ENCODE measurements around the gene PADI2.
"Not testable (repeated sequence)": the region's sequence is repeated elsewhere in the genome, so short reads cannot be mapped to it uniquely, and the experiment has no call there.

Gene PADI2

DNA sequence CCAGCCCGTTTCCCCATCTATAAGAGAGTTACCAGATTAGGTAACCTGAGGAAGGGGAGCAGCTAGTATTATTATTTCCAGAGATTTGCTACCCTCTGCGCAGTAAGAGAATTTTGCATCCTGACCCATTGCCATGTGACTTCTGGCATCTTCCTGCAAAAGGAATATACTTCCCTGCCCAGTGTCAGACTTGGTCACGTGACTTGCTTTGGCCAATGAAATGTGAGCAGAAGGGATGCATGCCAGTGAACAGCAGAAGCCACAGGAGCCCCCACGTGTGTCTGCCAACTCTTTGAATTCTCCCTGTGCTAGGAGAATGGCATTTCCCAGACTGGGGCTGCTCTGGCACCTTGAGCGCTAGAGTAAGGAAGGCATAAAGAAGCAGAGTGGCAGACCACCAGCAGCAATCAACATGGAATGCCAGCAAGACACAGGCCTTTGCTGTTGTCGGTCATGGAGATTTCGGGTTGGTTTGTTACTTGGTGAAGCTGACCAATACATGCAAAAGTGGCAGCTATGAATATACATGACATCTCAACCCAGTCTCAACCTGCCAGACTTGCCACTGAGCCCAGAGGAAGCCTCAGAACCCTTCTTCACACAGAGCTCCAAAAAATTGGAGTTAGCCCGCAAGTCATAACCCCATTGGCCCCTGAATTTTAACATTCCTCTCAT is 39.0 kb downstream of the PADI2 start:
- DNase-seq: no peak

DNA sequence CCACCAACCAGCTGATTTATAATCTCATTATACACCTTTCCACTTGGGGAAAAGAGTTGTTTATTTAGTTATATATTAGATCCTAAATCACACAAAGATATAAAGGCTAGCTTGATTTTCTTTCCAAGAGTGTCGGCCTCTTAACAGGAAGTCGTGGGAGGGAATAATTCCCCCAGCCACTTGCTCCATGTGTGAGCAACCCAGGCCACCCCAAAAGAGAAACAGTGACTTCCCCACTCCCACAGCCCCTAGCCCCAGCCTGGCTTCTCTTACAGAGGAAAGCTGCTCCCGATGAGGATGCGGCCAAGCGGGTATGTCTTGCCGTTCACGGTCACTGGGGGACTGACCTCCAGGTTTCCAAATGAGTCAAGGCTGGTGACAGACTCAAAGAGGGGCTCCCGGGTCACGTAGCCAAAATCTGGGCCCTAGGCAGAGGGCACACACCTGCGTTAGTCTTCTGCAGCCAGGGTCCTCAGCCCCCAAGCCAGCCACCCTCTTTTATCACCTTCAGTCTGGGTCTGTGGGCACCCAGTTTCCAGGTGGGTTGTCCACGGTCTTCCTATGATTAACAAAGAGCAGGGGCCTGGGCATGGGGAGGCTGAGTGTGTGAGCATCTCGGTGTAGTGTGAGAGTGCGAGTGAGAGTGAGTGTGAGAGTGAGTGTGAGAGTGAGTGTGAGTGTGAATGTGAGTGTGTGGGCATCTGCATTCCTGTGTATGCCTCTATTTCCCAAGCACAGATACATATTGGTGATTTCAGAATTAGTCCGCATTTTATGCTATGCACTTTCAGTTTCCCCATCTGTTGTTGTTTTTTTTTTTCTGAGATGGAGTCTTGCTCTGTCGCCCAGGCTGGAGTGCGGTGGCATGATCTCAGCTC is 40.0 kb downstream of the PADI2 start:
- DNase-seq: no peak

DNA sequence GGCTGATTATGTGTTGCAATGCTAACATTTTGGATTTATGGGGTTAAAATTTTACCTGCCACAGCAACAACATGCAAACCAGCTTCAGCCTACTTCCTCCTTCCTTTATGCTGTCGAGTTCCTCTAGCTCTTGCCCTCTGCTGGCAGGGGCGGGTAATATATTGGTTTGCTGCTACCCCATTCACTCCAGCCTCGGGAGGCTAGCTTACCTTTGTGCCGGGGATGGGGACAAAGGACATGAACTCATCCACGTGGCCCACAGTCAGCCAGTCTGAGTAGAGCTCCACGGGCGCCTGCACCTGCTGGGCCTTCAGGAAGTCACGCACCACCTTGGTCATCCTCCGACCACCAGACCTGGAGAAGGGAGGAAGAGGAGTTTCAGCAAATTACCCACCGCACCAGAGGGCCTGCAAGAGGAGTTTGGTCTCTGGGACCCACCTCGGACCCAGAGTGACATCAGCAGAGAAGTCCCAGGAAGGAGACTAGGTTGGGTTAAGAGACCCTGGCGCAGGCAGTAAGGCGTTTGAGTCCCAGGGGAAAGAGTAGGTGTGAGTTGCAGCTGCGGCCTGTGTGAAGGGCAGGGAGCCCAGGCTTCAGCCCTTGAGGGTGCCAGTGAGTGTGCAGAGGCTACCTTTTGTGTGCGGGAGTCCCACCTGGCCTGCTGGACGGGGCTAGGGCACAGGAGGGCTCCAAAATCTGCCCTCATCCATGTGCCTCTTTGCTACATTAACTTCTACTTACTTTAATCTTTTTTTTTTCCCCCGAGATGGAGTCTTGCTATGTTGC is 43.6 kb downstream of the PADI2 start:
- DNase-seq: no peak

DNA sequence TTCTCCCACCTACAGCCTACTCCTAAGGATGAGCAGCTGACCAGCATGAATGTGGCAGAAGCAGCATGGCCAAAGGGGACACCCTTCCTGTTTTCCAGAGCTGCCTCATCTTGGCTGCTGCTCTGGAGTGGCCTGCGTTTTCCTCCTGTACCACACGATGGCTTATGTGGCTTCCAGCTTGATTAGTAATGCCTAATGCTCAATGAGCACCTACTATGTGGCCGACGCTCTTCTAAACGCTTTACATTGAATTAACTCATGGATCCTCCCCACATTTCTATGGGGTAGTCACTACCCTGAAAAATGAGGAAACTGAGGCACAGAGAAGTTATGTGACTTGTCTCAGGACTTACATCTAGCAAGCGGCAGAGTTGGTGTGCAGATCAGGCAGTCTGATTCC is 47.5 kb downstream of the PADI2 start:
- DNase-seq: no peak

DNA sequence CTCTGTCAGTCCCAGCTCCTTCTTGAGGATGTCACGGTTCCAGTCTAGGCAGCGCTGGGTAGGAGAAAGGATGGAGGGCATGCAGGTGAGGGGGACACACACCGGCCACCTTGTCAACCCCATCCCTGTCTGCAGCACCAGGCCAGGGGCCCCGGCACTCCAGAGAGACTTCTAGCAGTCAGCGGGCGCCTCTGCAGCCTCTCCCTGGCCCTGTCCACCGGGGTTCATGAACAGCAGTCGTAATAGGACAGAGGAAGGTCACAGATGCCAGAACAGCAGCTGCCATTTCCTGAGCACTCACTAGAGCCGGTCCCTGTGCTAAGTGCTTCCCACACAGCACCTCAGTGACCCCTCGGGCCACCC is 49.1 kb downstream of the PADI2 start:
- DNase-seq: no peak

DNA sequence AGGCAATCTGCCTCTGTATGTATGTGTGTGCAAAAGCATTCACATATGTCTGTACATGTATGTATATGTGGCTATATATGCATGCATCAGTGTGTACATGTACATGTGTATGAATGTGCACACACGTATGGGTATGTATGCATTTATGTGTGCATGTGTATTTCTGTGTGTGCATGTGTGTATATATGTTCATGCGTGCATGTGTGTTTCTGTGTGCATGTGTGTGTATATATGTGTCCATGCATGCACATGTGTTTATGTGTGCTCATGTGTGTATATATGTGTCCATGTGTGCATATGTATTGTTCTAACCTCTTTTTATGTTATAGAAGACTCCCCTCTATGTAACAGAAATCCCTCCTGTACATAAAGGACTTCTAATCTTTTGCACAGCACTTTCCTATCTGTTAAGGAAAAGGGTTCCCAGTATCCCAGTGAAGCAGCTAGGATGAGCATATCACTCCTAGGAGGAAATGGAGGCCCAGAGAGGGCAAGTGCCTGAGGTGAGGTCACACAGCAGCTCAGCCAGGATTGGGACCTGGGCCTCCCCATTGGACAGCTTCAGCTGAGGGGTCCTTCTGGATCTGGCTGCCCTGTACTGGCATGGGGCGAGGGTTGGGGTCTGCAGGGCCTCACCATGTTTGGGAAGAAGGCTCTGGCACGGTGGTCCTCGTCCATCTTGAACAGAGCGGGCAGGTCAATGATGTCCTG is 49.6 kb downstream of the PADI2 start:
- DNase-seq: no peak

DNA sequence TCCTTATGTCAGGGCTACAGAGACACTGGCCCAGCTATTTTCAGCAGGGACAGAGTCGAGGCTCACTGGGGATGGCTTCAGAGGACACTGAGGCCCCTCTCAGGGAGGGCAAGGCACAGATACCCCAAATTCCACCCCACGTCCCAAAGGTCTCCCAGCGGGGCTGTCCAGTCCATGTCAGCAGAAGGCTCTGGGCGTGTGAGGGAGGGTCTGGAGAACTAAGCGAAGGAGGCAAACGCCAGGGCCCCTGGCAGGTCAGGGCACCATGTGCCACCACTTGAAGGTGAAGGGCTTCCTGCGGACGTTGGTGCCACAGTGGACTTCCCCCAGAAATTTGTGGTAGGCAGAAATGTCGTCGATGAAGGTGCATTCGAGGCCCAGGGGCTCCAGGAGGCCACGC is 50.5 kb downstream of the PADI2 start:
- no peak for DNase-seq

DNA sequence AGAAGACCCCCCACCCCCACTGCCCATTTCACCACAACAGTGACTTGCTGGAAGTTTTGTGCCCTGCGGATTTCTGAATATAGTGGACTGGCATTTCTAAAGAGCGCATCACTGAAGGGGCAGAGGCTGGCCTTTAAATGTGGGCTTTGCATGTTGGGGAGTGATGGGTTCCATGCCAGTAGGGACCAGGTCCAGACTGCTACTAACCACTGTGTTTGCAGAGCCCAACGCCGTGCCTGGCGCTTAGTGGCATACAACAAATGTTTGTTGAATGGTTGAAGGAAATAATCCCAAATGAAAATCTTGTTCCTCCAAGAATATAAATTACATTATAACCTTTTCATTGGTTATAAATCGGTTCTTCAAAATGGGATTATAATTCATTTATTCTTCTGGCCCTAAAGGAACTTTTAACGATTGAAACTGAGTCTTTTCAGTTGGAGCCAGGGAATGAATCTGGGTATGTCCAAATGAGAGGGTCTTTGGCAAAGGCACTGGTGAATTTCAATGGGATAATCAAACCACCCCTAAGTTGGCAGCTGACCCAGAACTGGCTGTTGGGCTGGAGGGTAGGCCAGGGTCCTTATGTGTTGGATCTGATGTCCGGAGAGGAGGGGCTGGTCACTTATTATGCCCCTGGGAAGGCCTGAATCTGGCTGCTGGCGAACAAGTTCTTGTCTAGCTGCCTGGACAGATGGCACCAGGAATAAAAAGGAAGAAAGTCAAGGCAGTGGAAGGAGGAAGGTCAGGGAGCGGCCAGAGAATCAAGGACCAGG is 51.6 kb downstream of the PADI2 start:
- no peak for DNase-seq

DNA sequence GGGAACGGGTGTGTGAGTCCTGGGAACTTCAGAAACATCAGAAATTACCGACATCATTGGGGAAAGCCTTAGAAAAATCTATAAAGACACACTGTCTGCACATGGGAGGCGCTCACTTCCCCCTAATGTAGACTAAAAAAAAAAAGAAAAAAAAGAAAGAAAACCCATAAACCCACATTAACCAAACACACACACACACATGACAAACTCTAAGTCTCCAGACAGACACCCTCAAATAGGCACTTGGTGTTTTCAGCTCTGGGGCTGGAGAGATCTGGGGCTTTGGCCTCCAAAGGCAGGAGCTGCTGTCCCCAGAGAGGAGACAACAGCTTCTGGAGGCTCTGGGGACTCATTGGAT is 52.2 kb downstream of the PADI2 start:
- no peak for DNase-seq

DNA sequence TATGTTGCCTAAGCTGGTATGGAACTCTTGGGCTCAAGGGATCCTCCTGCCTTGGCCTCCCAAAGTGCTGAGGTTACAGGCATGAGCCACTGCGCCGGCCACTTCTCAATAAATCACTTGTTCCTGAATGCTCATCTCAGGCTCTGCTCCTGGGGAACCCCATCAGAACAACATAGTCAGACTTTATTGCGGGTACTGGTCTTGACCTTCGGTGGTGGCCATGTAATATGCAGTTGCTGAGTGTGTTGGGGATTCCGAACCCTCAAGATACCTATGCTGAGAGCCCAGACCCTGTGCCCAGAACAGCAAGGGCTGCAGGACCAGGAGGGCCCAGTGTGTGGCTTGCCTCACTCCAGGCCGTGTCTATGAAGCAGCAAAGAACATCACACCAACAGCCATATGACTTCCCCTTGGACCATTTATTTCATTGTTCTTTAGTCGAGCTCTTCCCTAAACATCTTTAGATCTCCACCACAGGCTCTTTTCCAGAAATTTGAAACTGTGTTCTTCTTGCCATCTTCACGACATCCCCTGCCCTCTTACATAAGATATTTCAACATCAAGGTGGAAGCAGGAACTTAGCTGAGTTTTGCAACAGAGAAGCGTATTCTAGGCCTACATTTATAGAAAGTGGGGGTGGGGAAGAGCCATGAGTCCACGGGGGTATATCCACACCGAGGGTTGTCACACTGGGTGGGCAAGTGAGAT is 52.7 kb downstream of the PADI2 start:
- DNase-seq: no peak

DNA sequence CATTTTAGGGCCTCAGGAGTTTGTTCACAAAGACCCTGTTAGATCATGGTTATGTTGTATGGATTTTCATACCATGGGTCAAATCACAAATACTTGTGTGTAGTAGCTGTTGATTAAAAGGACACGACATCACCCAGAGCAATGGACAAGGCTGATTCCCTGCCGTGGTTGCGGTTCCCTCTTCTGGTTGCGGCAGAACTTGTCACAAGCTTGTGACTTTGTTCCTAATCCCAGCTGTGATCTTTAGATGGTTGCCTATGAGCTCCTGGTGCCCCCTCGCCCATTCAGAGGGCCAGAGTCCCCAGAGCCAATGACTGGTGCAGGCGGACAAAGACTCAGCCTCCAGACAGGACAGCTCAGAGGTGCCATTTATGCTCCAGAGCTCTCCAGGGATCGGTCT is 53.6 kb downstream of the PADI2 start:
- DNase-seq: no peak

DNA sequence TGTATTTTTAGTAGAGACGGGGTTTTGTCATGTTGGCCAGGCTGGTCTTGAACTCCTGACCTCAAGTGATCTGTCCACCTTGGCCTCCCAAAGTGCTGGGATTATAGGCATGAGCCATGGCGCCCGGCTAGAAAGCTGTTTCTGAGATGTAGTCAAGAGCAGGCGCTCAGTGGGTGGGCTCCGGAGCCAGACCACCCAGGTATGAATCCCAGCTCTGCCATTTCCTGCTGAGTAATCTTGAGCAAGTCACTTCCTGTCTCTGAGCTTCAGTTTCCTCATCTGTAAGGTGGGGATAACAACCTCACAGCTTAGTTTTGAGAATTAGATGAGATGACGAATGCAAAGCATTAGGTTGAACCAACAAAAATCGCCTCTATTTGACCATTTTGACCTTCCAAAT is 56.5 kb downstream of the PADI2 start:
- not testable (repeated sequence) for DNase-seq

DNA sequence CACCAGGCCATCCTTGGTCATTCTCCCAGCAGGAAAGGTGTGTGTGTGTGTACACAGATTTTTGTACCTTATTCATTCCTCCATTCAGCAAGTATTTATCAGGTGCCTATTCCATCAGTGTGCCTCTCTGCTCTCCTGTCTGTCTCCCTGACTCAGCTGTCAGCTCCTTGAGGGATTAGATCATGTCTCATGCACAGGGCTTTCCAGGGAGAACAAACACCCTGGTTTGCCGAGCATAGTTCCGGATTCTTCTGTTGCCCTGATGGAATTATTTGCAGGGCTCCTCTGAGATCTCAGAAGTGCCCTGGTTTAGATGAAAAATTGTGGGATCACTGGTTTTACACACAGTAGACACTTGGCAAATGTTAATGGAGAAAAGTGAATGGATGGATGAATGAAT is 57.4 kb downstream of the PADI2 start:
- no peak for DNase-seq

DNA sequence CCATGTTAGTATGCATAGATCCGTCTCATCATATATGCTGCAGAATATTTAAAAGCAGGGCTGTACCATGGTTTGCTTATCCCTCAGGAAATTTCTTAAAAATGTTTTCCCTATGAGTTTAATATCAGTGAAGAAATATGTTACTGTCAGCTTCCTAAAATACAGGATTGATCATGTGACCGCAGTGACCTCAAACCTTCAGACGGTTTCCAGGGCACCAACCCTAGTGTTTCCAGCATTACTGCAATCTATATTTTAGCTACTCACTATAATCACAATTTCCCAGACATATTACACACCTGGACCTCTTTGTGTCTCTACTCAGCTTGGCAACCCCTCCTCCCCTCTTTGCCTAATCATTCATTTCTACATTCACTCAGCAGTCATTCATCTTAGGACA is 57.8 kb downstream of the PADI2 start:
- DNase-seq: no peak

DNA sequence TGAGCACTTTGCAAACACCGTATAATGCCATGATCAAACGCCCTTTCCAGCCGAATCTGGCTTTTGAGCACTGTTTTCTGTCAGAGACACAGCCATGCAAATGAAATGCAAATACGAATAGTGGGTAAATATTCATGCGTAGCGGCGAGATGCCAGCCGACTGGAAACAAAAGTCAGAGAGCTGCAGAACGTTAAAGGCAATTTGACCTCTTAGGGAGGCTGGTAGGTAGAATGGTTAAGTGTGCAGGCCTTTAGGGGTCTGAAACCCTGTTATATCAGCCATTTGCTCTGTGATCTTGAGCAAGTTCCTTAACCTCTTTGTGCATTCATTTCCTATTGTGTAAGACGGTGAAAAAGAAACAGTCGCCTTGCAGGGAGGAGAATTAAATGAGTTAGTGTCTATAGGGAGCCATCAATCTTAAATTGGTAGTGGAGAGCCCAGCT is 58.9 kb downstream of the PADI2 start:
- DNase-seq: no peak

DNA sequence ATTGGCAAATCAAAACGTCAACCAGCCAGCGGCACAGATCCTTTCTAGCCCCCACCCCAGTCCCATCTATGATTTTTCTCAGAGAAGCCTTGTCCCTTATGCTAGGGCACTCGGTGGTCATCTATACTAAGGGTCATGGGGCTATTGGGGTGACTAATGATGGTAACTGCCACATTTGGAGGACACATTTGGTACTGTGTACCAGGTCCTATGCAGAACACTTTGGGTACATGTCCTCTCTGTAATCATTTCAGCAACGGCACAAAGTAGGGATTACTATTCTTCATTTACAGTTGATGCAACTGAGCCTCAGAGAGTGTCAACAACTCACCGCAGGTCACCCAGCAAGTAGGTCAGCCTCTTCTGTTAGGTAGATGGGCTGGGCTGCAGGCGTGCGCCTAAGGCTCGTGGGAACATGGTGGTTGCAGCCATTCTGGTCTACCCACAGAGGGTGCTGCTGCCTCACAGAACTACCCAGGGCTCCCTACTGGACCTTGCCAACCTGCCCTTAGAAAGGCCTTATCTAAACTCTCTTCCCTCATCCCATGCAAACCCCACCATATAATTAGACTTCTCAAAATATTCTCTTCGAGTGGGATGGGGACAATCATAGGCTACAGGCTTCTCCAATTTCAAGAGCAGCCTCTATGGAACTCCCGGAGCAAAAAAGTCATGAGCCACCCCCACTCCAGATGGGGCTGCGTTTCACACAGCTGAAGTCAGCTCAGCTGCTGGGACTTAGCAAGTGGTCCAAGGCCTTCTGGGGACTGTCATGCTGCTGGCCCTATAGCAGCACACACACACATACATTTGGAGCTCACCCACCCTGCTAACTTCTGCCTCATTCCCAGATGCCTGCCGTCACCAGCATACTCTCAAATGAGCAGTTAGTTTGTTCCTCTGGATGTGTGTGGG is 59.6 kb downstream of the PADI2 start:
- DNase-seq: peak in 1 of 2 experiments; percentile 26

DNA sequence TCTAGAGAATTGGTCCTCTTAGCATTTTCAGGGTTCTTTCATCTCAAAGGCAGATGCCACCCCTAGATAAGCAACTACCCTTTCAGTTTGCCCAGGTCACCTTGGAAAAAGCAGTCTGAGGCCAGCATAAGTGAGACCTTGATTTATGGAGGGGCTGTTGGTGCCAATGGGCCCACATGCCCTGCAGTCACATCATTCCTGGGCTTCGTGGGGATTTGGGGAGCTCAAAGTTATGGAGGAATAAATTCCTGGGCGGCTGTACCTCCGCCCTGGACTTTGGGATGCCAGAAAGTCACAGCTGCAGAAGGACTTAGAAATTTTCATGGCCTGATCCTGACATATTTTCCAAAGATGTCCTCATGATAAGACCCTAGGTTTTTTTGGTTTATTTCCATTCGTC is 62.7 kb downstream of the PADI2 start:
- DNase-seq: no peak

DNA sequence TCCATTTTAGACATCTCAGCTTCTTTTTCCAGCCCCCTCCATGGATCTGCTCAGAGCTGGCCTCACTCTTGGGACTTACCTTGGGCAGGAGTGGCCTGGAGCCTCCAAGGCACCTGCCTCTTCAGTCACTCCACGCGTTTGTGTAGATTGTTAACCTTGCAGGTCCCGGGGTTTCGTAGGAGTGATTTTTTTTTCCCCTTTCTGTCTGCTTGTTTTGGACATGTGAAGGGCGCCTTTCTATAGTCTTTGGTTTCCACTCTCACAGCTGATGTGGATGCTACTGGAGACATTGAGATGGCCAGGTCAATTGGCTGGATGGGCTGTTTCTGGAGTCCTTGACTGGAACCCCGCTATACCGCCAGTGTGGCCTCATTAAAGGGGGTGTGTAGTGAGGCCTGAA is 63.5 kb downstream of the PADI2 start:
- no peak for DNase-seq

DNA sequence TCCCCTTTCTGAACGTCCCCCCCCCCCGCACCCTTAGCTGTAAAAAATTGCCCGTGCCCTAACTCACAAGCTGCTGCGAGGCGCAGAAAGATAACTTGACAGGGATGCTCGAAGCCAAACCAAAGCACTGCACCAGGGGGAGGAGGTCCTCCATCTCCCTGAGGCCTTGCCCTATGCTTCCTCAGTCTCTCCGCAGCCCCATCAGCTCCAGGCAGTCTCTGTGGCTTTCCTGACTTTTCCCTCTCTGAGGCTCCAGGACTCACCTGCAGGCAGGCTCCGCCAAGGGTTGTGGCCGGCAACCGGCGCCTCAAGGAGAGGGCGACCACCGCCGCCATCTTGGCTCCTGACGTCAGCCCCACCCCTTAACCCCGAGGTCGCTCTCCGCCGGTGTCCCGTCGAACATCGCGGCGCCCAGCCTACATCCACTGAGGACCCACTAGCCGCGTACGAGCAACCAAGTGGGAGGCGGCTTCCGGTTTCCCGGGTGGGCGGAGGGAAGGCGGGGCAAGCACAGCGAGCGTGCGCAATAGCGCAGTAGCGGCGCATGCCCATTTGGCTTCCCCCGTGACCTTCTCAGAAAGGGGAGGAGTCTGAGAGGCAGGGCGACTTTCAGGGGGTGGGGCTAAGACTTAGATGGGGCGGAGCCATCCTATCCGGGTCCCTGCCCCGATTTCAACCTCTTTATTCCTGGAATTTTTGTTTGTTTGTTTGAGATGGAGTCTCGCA is 65.4 kb downstream of the PADI2 start, which contains the start of gene SDHB:
Gene SDHB, minus strand, starts transcription at position 348 of the 726 bp plus-strand sequence. Its CDS starts 13 bp downstream, at position 335.
- peak; percentile 90 to 96 for DNase-seq
